T1000 (cell line): ENCODE measurements around the gene RCOR1.
"Not testable (repeated sequence)": the region's sequence is repeated elsewhere in the genome, so short reads cannot be mapped to it uniquely, and the experiment has no call there.

Experiments
- DNase-seq: peaks from one replicate; lab custom pipeline; 2025; ENCODE audit warnings: mixed read lengths; lab: John Stamatoyannopoulos, UW

Gene RCOR1

GRCh38 chr14:102591944-102592762 is at the start of gene RCOR1:
Gene RCOR1, plus strand, starts transcription at chr14:102592649. Its CDS starts 238 bp downstream, at chr14:102592887.
- DNase-seq, result peak; percentile 94

- no peak for DNase-seq
These were observed 48.3 kb upstream of the RCOR1 start for GRCh38 chr14:102544046-102544746.

GRCh38 chr14:102544747-102545460 is 47.5 kb upstream of the RCOR1 start:
- no peak for DNase-seq

GRCh38 chr14:102545461-102546265 is 46.8 kb upstream of the RCOR1 start:
- DNase-seq, result no peak

- DNase-seq, result no peak
These were observed 43.7 kb upstream of the RCOR1 start for GRCh38 chr14:102548616-102549240.

- not testable (repeated sequence) for DNase-seq
These were observed 41.5 kb upstream of the RCOR1 start for GRCh38 chr14:102550927-102551401.

GRCh38 chr14:102551995-102552705 is 40.3 kb upstream of the RCOR1 start:
- no peak for DNase-seq

- DNase-seq, result no peak
These were observed 37.3 kb upstream of the RCOR1 start for GRCh38 chr14:102554821-102555819.

- no peak for DNase-seq
These were observed 36.3 kb upstream of the RCOR1 start for GRCh38 chr14:102556098-102556677.

GRCh38 chr14:102557434-102558226 is 34.8 kb upstream of the RCOR1 start:
- DNase-seq, result no peak

- no peak for DNase-seq
These were observed 33.9 kb upstream of the RCOR1 start for GRCh38 chr14:102558556-102558955.

GRCh38 chr14:102560458-102561261 is 31.8 kb upstream of the RCOR1 start:
- DNase-seq, result no peak

- DNase-seq, result no peak
These were observed 27.0 kb upstream of the RCOR1 start for GRCh38 chr14:102565331-102565887.

- DNase-seq, result no peak
These were observed 26.5 kb upstream of the RCOR1 start for GRCh38 chr14:102565959-102566358.

- DNase-seq, result no peak
These were observed 24.3 kb upstream of the RCOR1 start for GRCh38 chr14:102568115-102568614.

GRCh38 chr14:102570334-102570995 is 22.0 kb upstream of the RCOR1 start:
- no peak for DNase-seq
